Fibroblast of pulmonary artery (primary cell): ENCODE results near the gene BANF2.
"Not testable (repeated sequence)": the region's sequence is repeated elsewhere in the genome, so short reads cannot be mapped to it uniquely, and the experiment has no call there.

Experiments used
- DNase-seq: peaks from one replicate; pipeline ENCODE4 v3.0.0-alpha.2; 2010; ENCODE audit warnings: low read depth
- H3K4me3 ChIP-seq: replicated peaks from 2 replicates; pipeline ENCODE4 v1.5.1; 2011; ENCODE audit warnings: low read depth, mild to moderate bottlenecking, control low read depth, low read length, moderate library complexity
- CTCF ChIP-seq: IDR thresholded peaks from 2 replicates; pipeline ENCODE4 v1.5.1; 2011; ENCODE audit warnings: mild to moderate bottlenecking, control low read depth, low read length, inconsistent platforms; ENCODE audit errors: missing control alignments

BANF2 gene

GRCh38 chr20:17762873-17763557 lies 63.2 kb downstream of the BANF2 start:
- no peak overlapping the region for H3K4me3 ChIP-seq
- no peak for DNase-seq
- no peak for TF ChIP-seq CTCF

GRCh38 chr20:17765017-17765416 lies 65.3 kb downstream of the BANF2 start:
- DNase-seq = no peak
- no peak overlapping the region for H3K4me3 ChIP-seq
- no peak for TF ChIP-seq CTCF

GRCh38 chr20:17765584-17765983 lies 65.8 kb downstream of the BANF2 start:
- DNase-seq = no peak
- no peak for TF ChIP-seq CTCF
- no peak overlapping the region for H3K4me3 ChIP-seq

- H3K4me3 ChIP-seq = no peak overlapping the region
- no peak for DNase-seq
- TF ChIP-seq CTCF = no peak
Measured at GRCh38 chr20:17766226-17766625, 66.5 kb downstream of the BANF2 start.

- TF ChIP-seq CTCF = no peak
- no peak overlapping the region for H3K4me3 ChIP-seq
- no peak for DNase-seq
Measured at GRCh38 chr20:17767624-17768023, 67.9 kb downstream of the BANF2 start.

- no peak for DNase-seq
- H3K4me3 ChIP-seq = no peak overlapping the region
- no peak for TF ChIP-seq CTCF
Measured at GRCh38 chr20:17768271-17768670, 68.5 kb downstream of the BANF2 start.

GRCh38 chr20:17769716-17770115 lies 70.0 kb downstream of the BANF2 start:
- DNase-seq, H3K4me3 ChIP-seq: not testable (repeated sequence)
